Tibial nerve (tissue), 4 donors: ENCODE measurements around the gene KRTAP2-3.

ENCODE experiments used
- EP300 ChIP-seq, 2 donors: sonication (generic); formaldehyde crosslinking; IDR thresholded peaks; one replicate each; pipeline ENCODE4 v1.6.1; 2017; ENCODE audit warnings: antibody characterized with exemption in 2 of 2, mild to moderate bottlenecking in 1 of 2
- POLR2A ChIP-seq, 2 donors: fragments of 450-650 bp; IDR thresholded peaks; one replicate each; pipeline ENCODE4 v1.6.1; 2017; ENCODE audit warnings: antibody characterized with exemption in 2 of 2, mild to moderate bottlenecking in 2 of 2, moderate library complexity in 2 of 2
- TF ChIP-seq, protein P1 (sequence below), 5 experiments: fragments of 200-600 bp in 3 of 5; fragments of 450-650 bp in 2 of 5; sonication (generic) in 3 of 5; IDR thresholded peaks; one replicate each; pipeline ENCODE4 v1.5.1; 2016 to 2019; ENCODE audit warnings: antibody characterized with exemption in 5 of 5, mild to moderate bottlenecking in 3 of 5, moderate library complexity in 2 of 5

DNA sequence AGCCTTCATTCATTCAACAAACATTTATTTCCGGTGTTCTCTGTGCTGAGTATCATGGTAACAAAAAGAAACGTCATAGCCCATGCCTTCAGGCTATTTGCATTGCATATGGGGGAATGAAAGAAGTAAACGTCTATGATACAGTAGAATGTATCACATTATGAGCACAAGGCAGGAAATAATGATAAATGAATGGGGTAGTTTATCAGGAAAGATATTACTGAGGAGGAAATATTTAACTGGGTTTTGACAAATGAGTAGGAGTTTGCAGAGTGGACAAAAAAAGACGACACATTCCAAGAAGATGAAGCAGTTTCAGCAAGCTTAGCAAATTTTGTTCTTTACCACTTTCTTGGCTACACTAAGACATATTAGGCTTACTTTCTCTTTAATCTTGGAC, 22.7 kb upstream of the KRTAP2-3 start:
- TF ChIP-seq, protein P1, sequence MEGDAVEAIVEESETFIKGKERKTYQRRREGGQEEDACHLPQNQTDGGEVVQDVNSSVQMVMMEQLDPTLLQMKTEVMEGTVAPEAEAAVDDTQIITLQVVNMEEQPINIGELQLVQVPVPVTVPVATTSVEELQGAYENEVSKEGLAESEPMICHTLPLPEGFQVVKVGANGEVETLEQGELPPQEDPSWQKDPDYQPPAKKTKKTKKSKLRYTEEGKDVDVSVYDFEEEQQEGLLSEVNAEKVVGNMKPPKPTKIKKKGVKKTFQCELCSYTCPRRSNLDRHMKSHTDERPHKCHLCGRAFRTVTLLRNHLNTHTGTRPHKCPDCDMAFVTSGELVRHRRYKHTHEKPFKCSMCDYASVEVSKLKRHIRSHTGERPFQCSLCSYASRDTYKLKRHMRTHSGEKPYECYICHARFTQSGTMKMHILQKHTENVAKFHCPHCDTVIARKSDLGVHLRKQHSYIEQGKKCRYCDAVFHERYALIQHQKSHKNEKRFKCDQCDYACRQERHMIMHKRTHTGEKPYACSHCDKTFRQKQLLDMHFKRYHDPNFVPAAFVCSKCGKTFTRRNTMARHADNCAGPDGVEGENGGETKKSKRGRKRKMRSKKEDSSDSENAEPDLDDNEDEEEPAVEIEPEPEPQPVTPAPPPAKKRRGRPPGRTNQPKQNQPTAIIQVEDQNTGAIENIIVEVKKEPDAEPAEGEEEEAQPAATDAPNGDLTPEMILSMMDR (IDR thresholded peaks at IDR 0.05), result no peak
- TF ChIP-seq EP300 (IDR thresholded peaks at IDR 0.05) (no peak), POLR2A (IDR thresholded peaks at IDR 0.05) (no peak)
